BLaER1 treated with 17β-estradiol and CSF1 and Interleukin-3, amounts not matched to agents 10 nM and 100 nM (cell line): ENCODE results near the gene GNAL.

Experiments used
- H3K27ac ChIP-seq, 11 experiments: shearing (Covaris generic); formaldehyde crosslinking; 2 replicates each; pipeline ENCODE4 v1.8.1; 2022
- H3K27me3 ChIP-seq, 11 experiments: shearing (Covaris generic); formaldehyde crosslinking; 2 replicates each; pipeline ENCODE4 v1.8.1; 2022
- H3K36me3 ChIP-seq, 11 experiments: shearing (Covaris generic); formaldehyde crosslinking; 2 replicates each; pipeline ENCODE4 v1.8.1; 2022
- H3K4me1 ChIP-seq, 10 experiments: shearing (Covaris generic); formaldehyde crosslinking; 2 replicates each; pipeline ENCODE4 v1.8.1; 2022
- H3K4me2 ChIP-seq, 11 experiments: shearing (Covaris generic); formaldehyde crosslinking; 2 replicates each; pipeline ENCODE4 v1.8.1; 2022
- H3K4me3 ChIP-seq, 10 experiments: shearing (Covaris generic); formaldehyde crosslinking; 2 replicates each; pipeline ENCODE4 v1.8.1; 2022
- H3K9ac ChIP-seq, 11 experiments: shearing (Covaris generic); formaldehyde crosslinking; 2 replicates each; pipeline ENCODE4 v1.8.1; 2022
- H3K9me3 ChIP-seq, 11 experiments: shearing (Covaris generic); formaldehyde crosslinking; replicated peaks in 1 of 11; 2 replicates each; pipeline ENCODE4 v1.8.1; 2022
- H4K20me1 ChIP-seq, 11 experiments: shearing (Covaris generic); formaldehyde crosslinking; 2 replicates each; pipeline ENCODE4 v1.8.1; 2022
- Cebpa-rat ChIP-seq, 11 experiments: shearing (Covaris generic); IDR thresholded peaks; 2 replicates each; pipeline ENCODE4 v1.8.1; 2022

GNAL gene

GRCh38 chr18:11789716-11790510 lies 100.8 kb downstream of the GNAL start:
- peaks cover 0 to 5% (median 0%) of the 10 kb centered on the region in 11 experiments; a peak in 1 of 22 replicates for H3K9me3 ChIP-seq
- peaks cover 18 to 37% (median 23%) of the 10 kb centered on the region in 10 experiments for H3K4me1 ChIP-seq
- no peak overlapping the region for H3K4me3 ChIP-seq
- peak overlapping the region in 10 of 11 experiments; percentile 8 to 82 (median 36); a peak in 14 of 22 replicates for H3K4me2 ChIP-seq
- H3K9ac ChIP-seq = no peak overlapping the region
- H4K20me1 ChIP-seq = no peaks in the 10 kb centered on the region
- no peaks in the 10 kb centered on the region for H3K27me3 ChIP-seq
- H3K27ac ChIP-seq = peak overlapping the region in 2 of 11 experiments; percentile 1 to 9; a peak in 1 of 22 replicates
- H3K36me3 ChIP-seq = no peaks in the 10 kb centered on the region
- no peak for TF ChIP-seq Cebpa-rat (IDR thresholded peaks at IDR 0.05)

- H3K4me2 ChIP-seq = peak overlapping the region; percentile 49 to 82 (median 62)
- no peak overlapping the region for H3K4me3 ChIP-seq
- no peak overlapping the region for H3K9ac ChIP-seq
- H3K9me3 ChIP-seq = peaks cover 0 to 5% (median 0%) of the 10 kb centered on the region in 11 experiments; a peak in 1 of 22 replicates
- peaks cover 18 to 32% (median 23%) of the 10 kb centered on the region in 10 experiments for H3K4me1 ChIP-seq
- no peak overlapping the region for H3K27ac ChIP-seq
- no peaks in the 10 kb centered on the region for H4K20me1 ChIP-seq
- no peak for TF ChIP-seq Cebpa-rat (IDR thresholded peaks at IDR 0.05)
- no peaks in the 10 kb centered on the region for H3K27me3 ChIP-seq
- H3K36me3 ChIP-seq = no peaks in the 10 kb centered on the region
These were observed 102.1 kb downstream of the GNAL start for GRCh38 chr18:11791131-11791530.

- no peak overlapping the region for H3K27ac ChIP-seq
- no peak for TF ChIP-seq Cebpa-rat (IDR thresholded peaks at IDR 0.05)
- H3K4me3 ChIP-seq = no peak overlapping the region
- no peaks in the 10 kb centered on the region for H4K20me1 ChIP-seq
- peaks cover 14 to 30% (median 23%) of the 10 kb centered on the region in 10 experiments for H3K4me1 ChIP-seq
- peaks cover 0 to 5% (median 0%) of the 10 kb centered on the region in 11 experiments; a peak in 1 of 22 replicates for H3K9me3 ChIP-seq
- H3K27me3 ChIP-seq = no peaks in the 10 kb centered on the region
- H3K9ac ChIP-seq = no peak overlapping the region
- no peak overlapping the region for H3K4me2 ChIP-seq
- no peaks in the 10 kb centered on the region for H3K36me3 ChIP-seq
These were observed 103.6 kb downstream of the GNAL start for GRCh38 chr18:11792632-11793031.

- H3K9ac ChIP-seq = no peak overlapping the region
- no peaks in the 10 kb centered on the region for H4K20me1 ChIP-seq
- H3K4me3 ChIP-seq = no peak overlapping the region
- H3K4me1 ChIP-seq = peaks cover 14 to 26% (median 22%) of the 10 kb centered on the region in 10 experiments
- H3K4me2 ChIP-seq = no peak overlapping the region
- no peaks in the 10 kb centered on the region for H3K27me3 ChIP-seq
- no peaks in the 10 kb centered on the region for H3K36me3 ChIP-seq
- no peak for TF ChIP-seq Cebpa-rat (IDR thresholded peaks at IDR 0.05)
- peaks cover 0 to 5% (median 0%) of the 10 kb centered on the region in 11 experiments; a peak in 1 of 22 replicates for H3K9me3 ChIP-seq
- H3K27ac ChIP-seq = no peak overlapping the region
These were observed 105.1 kb downstream of the GNAL start for GRCh38 chr18:11794195-11794594.

GRCh38 chr18:11795916-11796315 lies 106.9 kb downstream of the GNAL start:
- H3K27me3 ChIP-seq = no peaks in the 10 kb centered on the region
- no peak for TF ChIP-seq Cebpa-rat (IDR thresholded peaks at IDR 0.05)
- H3K4me2 ChIP-seq = no peak overlapping the region
- H3K4me3 ChIP-seq = no peak overlapping the region
- H3K9me3 ChIP-seq = peaks cover 0 to 5% (median 0%) of the 10 kb centered on the region in 11 experiments; a peak in 1 of 22 replicates
- H3K36me3 ChIP-seq = no peaks in the 10 kb centered on the region
- peaks cover 9 to 12% (median 11%) of the 10 kb centered on the region in 10 experiments for H3K4me1 ChIP-seq
- H3K9ac ChIP-seq = no peak overlapping the region
- no peaks in the 10 kb centered on the region for H4K20me1 ChIP-seq
- H3K27ac ChIP-seq = no peak overlapping the region

- no peak overlapping the region for H3K4me2 ChIP-seq
- H3K9me3 ChIP-seq = peaks cover 0 to 5% (median 0%) of the 10 kb centered on the region in 11 experiments; a peak in 1 of 22 replicates
- H3K27me3 ChIP-seq = no peaks in the 10 kb centered on the region
- H3K27ac ChIP-seq = no peak overlapping the region
- no peak overlapping the region for H3K9ac ChIP-seq
- no peak for TF ChIP-seq Cebpa-rat (IDR thresholded peaks at IDR 0.05)
- no peak overlapping the region for H3K4me3 ChIP-seq
- no peaks in the 10 kb centered on the region for H3K36me3 ChIP-seq
- H4K20me1 ChIP-seq = no peaks in the 10 kb centered on the region
- no peaks in the 10 kb centered on the region; a peak in 1 of 20 replicates for H3K4me1 ChIP-seq
These were observed 109.2 kb downstream of the GNAL start for GRCh38 chr18:11798271-11798670.

- H3K4me2 ChIP-seq = no peak overlapping the region
- no peaks in the 10 kb centered on the region for H3K27me3 ChIP-seq
- H3K9ac ChIP-seq = no peak overlapping the region
- H3K9me3 ChIP-seq = peaks cover 0 to 4% (median 0%) of the 10 kb centered on the region in 11 experiments; a peak in 1 of 22 replicates
- TF ChIP-seq Cebpa-rat (IDR thresholded peaks at IDR 0.05) = no peak
- H3K36me3 ChIP-seq = no peaks in the 10 kb centered on the region
- no peak overlapping the region for H3K27ac ChIP-seq
- no peaks in the 10 kb centered on the region for H4K20me1 ChIP-seq
- no peak overlapping the region for H3K4me3 ChIP-seq
- H3K4me1 ChIP-seq = no peaks in the 10 kb centered on the region; a peak in 1 of 20 replicates
These were observed 110.0 kb downstream of the GNAL start for GRCh38 chr18:11799066-11799465.

- H4K20me1 ChIP-seq = no peaks in the 10 kb centered on the region
- no peak overlapping the region for H3K4me3 ChIP-seq
- H3K9ac ChIP-seq = no peak overlapping the region
- H3K4me2 ChIP-seq = no peak overlapping the region
- H3K9me3 ChIP-seq = no peaks in the 10 kb centered on the region
- no peak overlapping the region for H3K27ac ChIP-seq
- TF ChIP-seq Cebpa-rat (IDR thresholded peaks at IDR 0.05) = no peak
- H3K36me3 ChIP-seq = no peaks in the 10 kb centered on the region
- no peaks in the 10 kb centered on the region for H3K27me3 ChIP-seq
- H3K4me1 ChIP-seq = no peaks in the 10 kb centered on the region; a peak in 1 of 20 replicates
These were observed 111.7 kb downstream of the GNAL start for GRCh38 chr18:11800566-11801334.

GRCh38 chr18:11801573-11801972 lies 112.5 kb downstream of the GNAL start:
- H3K27me3 ChIP-seq = no peaks in the 10 kb centered on the region
- H3K4me3 ChIP-seq = no peak overlapping the region
- no peaks in the 10 kb centered on the region for H3K36me3 ChIP-seq
- H3K4me2 ChIP-seq = no peak overlapping the region
- H3K9me3 ChIP-seq = no peaks in the 10 kb centered on the region
- no peak overlapping the region for H3K9ac ChIP-seq
- no peak overlapping the region for H3K27ac ChIP-seq
- no peaks in the 10 kb centered on the region for H4K20me1 ChIP-seq
- TF ChIP-seq Cebpa-rat (IDR thresholded peaks at IDR 0.05) = no peak
- peaks cover 0 to 4% (median 0%) of the 10 kb centered on the region in 10 experiments; a peak in 6 of 20 replicates for H3K4me1 ChIP-seq
